Retinal pigment epithelial cell (primary cell): ENCODE results near the gene DIS3L2.
"Not testable (repeated sequence)": the region's sequence is repeated elsewhere in the genome, so short reads cannot be mapped to it uniquely, and the experiment has no call there.

ENCODE experiments used
- DNase-seq: peaks from one replicate; pipeline ENCODE4 v3.0.0-alpha.2; 2010; ENCODE audit warnings: low read depth
- H3K4me3 ChIP-seq: 2 replicates; pipeline ENCODE4 v1.5.1; 2011; ENCODE audit warnings: mild to moderate bottlenecking, low read length, control low read depth, moderate library complexity
- TF ChIP-seq, protein P1 (sequence below): conservative IDR thresholded peaks from 2 replicates; pipeline ENCODE4 v1.5.1; 2011; ENCODE audit warnings: low read depth, low read length, control low read depth, inconsistent platforms

DIS3L2 gene

GRCh38 chr2:232310696-232311095, 349.2 kb downstream of the DIS3L2 start:
- DNase-seq: no peak
- H3K4me3 ChIP-seq: no peak overlapping the region
- TF ChIP-seq, protein P1, sequence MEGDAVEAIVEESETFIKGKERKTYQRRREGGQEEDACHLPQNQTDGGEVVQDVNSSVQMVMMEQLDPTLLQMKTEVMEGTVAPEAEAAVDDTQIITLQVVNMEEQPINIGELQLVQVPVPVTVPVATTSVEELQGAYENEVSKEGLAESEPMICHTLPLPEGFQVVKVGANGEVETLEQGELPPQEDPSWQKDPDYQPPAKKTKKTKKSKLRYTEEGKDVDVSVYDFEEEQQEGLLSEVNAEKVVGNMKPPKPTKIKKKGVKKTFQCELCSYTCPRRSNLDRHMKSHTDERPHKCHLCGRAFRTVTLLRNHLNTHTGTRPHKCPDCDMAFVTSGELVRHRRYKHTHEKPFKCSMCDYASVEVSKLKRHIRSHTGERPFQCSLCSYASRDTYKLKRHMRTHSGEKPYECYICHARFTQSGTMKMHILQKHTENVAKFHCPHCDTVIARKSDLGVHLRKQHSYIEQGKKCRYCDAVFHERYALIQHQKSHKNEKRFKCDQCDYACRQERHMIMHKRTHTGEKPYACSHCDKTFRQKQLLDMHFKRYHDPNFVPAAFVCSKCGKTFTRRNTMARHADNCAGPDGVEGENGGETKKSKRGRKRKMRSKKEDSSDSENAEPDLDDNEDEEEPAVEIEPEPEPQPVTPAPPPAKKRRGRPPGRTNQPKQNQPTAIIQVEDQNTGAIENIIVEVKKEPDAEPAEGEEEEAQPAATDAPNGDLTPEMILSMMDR: no peak

GRCh38 chr2:232313645-232314044, 352.1 kb downstream of the DIS3L2 start:
- not testable (repeated sequence) for DNase-seq, H3K4me3 ChIP-seq

- H3K4me3 ChIP-seq: no peak overlapping the region
- DNase-seq: no peak
These were observed 353.8 kb downstream of the DIS3L2 start for GRCh38 chr2:232315049-232315922.

GRCh38 chr2:232315923-232316299, 354.4 kb downstream of the DIS3L2 start:
- TF ChIP-seq, protein P1: no peak
- no peak for DNase-seq
- H3K4me3 ChIP-seq: no peak overlapping the region

More at GRCh38 chr2:232315049-232315922, 353.8 kb downstream of the DIS3L2 start:
- TF ChIP-seq, protein P1: no peak

- DNase-seq: no peak
- TF ChIP-seq, protein P1: no peak
- no peak overlapping the region for H3K4me3 ChIP-seq
These were observed 355.2 kb downstream of the DIS3L2 start for GRCh38 chr2:232316461-232317330.

- DNase-seq: no peak
- H3K4me3 ChIP-seq: no peak overlapping the region
- TF ChIP-seq, protein P1: no peak
These were observed 356.8 kb downstream of the DIS3L2 start for GRCh38 chr2:232318169-232318855.

DNA sequence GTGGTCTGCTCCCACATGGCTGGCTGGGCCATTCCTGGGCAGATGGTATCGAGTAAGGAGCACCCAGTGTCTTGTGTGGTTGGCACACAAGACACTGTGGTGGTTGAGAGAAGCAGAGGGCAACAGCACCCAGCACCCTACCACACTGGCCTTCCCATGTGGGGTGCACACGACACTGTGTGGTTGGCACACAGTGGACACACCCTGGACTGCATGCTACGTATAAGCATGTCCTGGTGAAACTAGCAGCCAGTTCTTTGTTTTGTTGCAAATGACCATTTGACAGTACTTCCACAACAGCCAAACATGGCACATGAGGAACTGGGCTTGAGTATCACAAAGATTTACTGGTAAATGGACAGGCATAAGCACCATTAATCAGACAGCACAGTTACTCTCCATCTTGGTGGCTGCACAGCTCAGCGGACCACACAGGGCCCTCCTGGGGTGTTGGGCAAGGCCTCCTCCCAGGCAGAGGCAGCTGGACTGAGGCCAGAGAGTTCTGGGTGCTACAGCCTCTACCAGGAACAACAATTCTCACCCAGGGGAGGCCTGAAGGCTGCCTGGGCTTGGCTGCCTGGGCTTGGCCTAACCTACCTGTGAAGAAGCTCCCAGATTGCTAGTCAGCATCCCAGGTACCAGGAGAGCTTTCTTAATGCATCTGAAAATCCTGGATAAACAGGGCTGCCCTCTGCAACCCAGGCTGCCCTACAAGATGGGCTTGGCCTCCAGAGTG, 357.7 kb downstream of the DIS3L2 start:
- no peak for DNase-seq
- TF ChIP-seq, protein P1: no peak
- H3K4me3 ChIP-seq: no peak overlapping the region
